ENCODE results near the gene RSPH6A.

DNA sequence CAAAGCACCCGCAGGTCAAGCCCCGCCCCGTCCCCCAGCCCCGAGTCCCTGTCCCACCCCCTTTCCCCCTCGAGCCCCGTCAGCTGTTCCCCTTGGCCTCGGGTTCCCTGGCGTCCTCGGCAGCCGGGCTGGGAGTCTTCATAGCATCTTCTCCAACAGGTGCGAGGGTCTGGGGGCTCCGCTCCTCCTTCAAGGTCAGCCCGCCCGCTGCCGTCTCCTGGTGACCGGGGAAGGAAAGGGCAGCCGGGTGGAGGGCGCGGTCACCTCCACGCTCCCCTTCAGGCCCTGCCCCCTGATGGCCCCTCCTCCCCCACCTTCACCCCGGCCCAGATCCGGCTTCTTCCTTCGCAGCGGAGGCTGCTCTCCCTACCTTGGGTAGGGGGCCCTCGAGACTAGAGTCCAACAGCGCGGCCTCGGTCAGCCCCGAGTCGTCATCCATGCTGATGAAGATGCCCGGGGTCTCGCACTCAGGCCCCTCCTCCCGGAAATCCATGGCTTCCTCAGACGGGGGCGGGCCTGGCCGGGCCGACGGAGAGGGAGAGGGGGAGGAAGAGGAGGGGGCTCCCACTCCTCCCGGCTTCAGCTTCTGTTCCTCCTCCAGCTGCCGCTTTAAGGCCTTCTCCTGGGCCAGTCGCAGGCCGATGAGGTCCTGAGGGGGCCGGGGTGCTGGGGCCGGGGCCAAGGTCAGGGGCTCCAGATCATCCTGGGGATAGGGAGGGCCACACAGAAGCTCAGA lies 541 bp upstream of the RSPH6A start:
- no peak for TF ChIP-seq ZBTB26 (tag by site-specific recombination; optimal IDR thresholded peaks at IDR 0.05)
- no peak for TF ChIP-seq PBX3 (CRISPR knock-in tag; IDR thresholded peaks at IDR 0.05)
- TF ChIP-seq, protein P1, sequence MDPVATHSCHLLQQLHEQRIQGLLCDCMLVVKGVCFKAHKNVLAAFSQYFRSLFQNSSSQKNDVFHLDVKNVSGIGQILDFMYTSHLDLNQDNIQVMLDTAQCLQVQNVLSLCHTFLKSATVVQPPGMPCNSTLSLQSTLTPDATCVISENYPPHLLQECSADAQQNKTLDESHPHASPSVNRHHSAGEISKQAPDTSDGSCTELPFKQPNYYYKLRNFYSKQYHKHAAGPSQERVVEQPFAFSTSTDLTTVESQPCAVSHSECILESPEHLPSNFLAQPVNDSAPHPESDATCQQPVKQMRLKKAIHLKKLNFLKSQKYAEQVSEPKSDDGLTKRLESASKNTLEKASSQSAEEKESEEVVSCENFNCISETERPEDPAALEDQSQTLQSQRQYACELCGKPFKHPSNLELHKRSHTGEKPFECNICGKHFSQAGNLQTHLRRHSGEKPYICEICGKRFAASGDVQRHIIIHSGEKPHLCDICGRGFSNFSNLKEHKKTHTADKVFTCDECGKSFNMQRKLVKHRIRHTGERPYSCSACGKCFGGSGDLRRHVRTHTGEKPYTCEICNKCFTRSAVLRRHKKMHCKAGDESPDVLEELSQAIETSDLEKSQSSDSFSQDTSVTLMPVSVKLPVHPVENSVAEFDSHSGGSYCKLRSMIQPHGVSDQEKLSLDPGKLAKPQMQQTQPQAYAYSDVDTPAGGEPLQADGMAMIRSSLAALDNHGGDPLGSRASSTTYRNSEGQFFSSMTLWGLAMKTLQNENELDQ (tag by site-specific recombination; IDR thresholded peaks at IDR 0.05; ENCODE audit: low read depth) = no peak
- TF ChIP-seq, protein P2, sequence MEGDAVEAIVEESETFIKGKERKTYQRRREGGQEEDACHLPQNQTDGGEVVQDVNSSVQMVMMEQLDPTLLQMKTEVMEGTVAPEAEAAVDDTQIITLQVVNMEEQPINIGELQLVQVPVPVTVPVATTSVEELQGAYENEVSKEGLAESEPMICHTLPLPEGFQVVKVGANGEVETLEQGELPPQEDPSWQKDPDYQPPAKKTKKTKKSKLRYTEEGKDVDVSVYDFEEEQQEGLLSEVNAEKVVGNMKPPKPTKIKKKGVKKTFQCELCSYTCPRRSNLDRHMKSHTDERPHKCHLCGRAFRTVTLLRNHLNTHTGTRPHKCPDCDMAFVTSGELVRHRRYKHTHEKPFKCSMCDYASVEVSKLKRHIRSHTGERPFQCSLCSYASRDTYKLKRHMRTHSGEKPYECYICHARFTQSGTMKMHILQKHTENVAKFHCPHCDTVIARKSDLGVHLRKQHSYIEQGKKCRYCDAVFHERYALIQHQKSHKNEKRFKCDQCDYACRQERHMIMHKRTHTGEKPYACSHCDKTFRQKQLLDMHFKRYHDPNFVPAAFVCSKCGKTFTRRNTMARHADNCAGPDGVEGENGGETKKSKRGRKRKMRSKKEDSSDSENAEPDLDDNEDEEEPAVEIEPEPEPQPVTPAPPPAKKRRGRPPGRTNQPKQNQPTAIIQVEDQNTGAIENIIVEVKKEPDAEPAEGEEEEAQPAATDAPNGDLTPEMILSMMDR (tag by site-specific recombination; IDR thresholded peaks at IDR 0.05) = no peak
- no peak for TF ChIP-seq KLF7 (tag by site-specific recombination; IDR thresholded peaks at IDR 0.05; ENCODE audit: borderline replicate concordance)
- TF ChIP-seq ZFP3 (tag by site-specific recombination; IDR thresholded peaks at IDR 0.05; ENCODE audit: low read depth) = no peak
- TF ChIP-seq ZNF530 (tag by site-specific recombination; IDR thresholded peaks at IDR 0.05; ENCODE audit: low read depth) = no peak
- no peak for TF ChIP-seq KLF8 (tag by site-specific recombination; IDR thresholded peaks at IDR 0.05)
- no peak for TF ChIP-seq ZNF132 (tag by site-specific recombination; IDR thresholded peaks at IDR 0.05; ENCODE audit: borderline replicate concordance)
- no peak for TF ChIP-seq PRDM1 (tag by site-specific recombination; IDR thresholded peaks at IDR 0.05)
- no peak for TF ChIP-seq ZNF747 (tag by site-specific recombination; IDR thresholded peaks at IDR 0.05)

Data from HEK293 (cell line).